ENCODE results near the gene RARA. TPM values are rescaled to one million over a fixed set of nuclear protein-coding genes. Genes with fewer than 3 reads are reported as not detected.

Gene RARA
- total RNA-seq, 1 donor from 2014 or later, result 19.5 TPM

GRCh38 chr17:40361925-40362695, 53.1 kb downstream of the RARA start:
- no peak for DNase-seq (ENCODE audit: low read depth)
- TF ChIP-seq CTCF (conservative IDR thresholded peaks at IDR 0.05; ENCODE audit: low read depth, low read length), result no peak
- peak overlapping the region; percentile 58 for H3K4me3 ChIP-seq (ENCODE audit: low read depth, low read length)

GRCh38 chr17:40362696-40363110, 53.7 kb downstream of the RARA start:
- no peak for DNase-seq (ENCODE audit: low read depth)
- TF ChIP-seq CTCF (conservative IDR thresholded peaks at IDR 0.05; ENCODE audit: low read depth, low read length), result peak; percentile 72
- peak overlapping the region; percentile 58 for H3K4me3 ChIP-seq (ENCODE audit: low read depth, low read length)

- TF ChIP-seq CTCF (conservative IDR thresholded peaks at IDR 0.05; ENCODE audit: low read depth, low read length), result no peak
- no peak for DNase-seq (ENCODE audit: low read depth)
- peak overlapping the region; percentile 58 for H3K4me3 ChIP-seq (ENCODE audit: low read depth, low read length)
These were observed 54.3 kb downstream of the RARA start for GRCh38 chr17:40363111-40363827.

- H3K4me3 ChIP-seq (ENCODE audit: low read depth, low read length), result peak within 1 kb of the TSS; percentile 58
- TF ChIP-seq CTCF (conservative IDR thresholded peaks at IDR 0.05; ENCODE audit: low read depth, low read length), result no peak
These were observed 55.3 kb downstream of the RARA start, which contains the start of gene GJD3 for GRCh38 chr17:40364121-40364861. TSS of gene GJD3 (minus strand) at chr17:40364737. CDS start at chr17:40363815, 922 bp downstream.

GRCh38 chr17:40364906-40365305, 55.9 kb downstream of the RARA start:
- no peak overlapping the region for H3K4me3 ChIP-seq (ENCODE audit: low read depth, low read length)
- TF ChIP-seq CTCF (conservative IDR thresholded peaks at IDR 0.05; ENCODE audit: low read depth, low read length), result no peak
- no peak for DNase-seq (ENCODE audit: low read depth)

More at GRCh38 chr17:40364121-40364861, 55.3 kb downstream of the RARA start, which contains the start of gene GJD3:
- no peak for DNase-seq (ENCODE audit: low read depth)

- H3K4me3 ChIP-seq (ENCODE audit: low read depth, low read length), result no peak overlapping the region
- TF ChIP-seq CTCF (conservative IDR thresholded peaks at IDR 0.05; ENCODE audit: low read depth, low read length), result no peak
- no peak for DNase-seq (ENCODE audit: low read depth)
These were observed 57.3 kb downstream of the RARA start for GRCh38 chr17:40366076-40366860.

Data from epithelial cell of proximal tubule (primary cell).